ENCODE measurements around the gene SLC25A29.
A peak's percentile ranks its signal among the peaks of the same experiment; 100 is the strongest.

SLC25A29 gene

GRCh38 chr14:100305324-100306100 is 732 bp downstream of the SLC25A29 start:
- peak overlapping the region; percentile 83 for H3K27ac ChIP-seq
- POLR2A ChIA-PET (ENCODE audit: low non-redundant PET) = no interaction called here
- no peak for TF ChIP-seq CTCF (conservative IDR thresholded peaks at IDR 0.05; ENCODE audit: low read depth)
- CTCF ChIA-PET = interaction anchor here (1.2 to 1.7 kb wide), 3 partner anchors 21 to 72 kb away, joined by 4 to 7 read pairs (median 4); no protein-coding TSS in a partner anchor
- no peak for DNase-seq (ENCODE audit: low spot score)

- peak; percentile 53 for DNase-seq (ENCODE audit: low spot score)
- ChIA-PET CTCF (interaction anchor here (0.6 to 1.7 kb wide), 4 partner anchors 20 to 315 kb away, joined by 3 to 7 read pairs (median 4); no protein-coding TSS in a partner anchor), POLR2A (ENCODE audit: low non-redundant PET) (no interaction called here)
- TF ChIP-seq CTCF (conservative IDR thresholded peaks at IDR 0.05; ENCODE audit: low read depth) = no peak
- peak overlapping the region; percentile 83 for H3K27ac ChIP-seq
These were observed 1.4 kb downstream of the SLC25A29 start for GRCh38 chr14:100304825-100305323.

GRCh38 chr14:100303925-100304324 is 2.3 kb downstream of the SLC25A29 start:
- TF ChIP-seq CTCF (conservative IDR thresholded peaks at IDR 0.05; ENCODE audit: low read depth) = no peak
- ChIA-PET POLR2A (ENCODE audit: low non-redundant PET) (no interaction called here), CTCF (interaction anchor here (0.5 to 1.7 kb wide), 3 partner anchors 18 to 74 kb away, joined by 3 to 7 read pairs (median 4); no protein-coding TSS in a partner anchor)
- DNase-seq (ENCODE audit: low spot score) = no peak
- peak overlapping the region; percentile 83 for H3K27ac ChIP-seq

GRCh38 chr14:100303179-100303578 is 3.1 kb downstream of the SLC25A29 start:
- H3K27ac ChIP-seq = peak overlapping the region; percentile 83
- peak; percentile 54 for TF ChIP-seq CTCF (conservative IDR thresholded peaks at IDR 0.05; ENCODE audit: low read depth)
- ChIA-PET CTCF (interaction anchor here (0.5 to 1.5 kb wide), 5 partner anchors 17 to 281 kb away, joined by 3 to 7 read pairs (median 3); no protein-coding TSS in a partner anchor), POLR2A (ENCODE audit: low non-redundant PET) (no interaction called here)
- DNase-seq (ENCODE audit: low spot score) = no peak

GRCh38 chr14:100302616-100303015 is 3.6 kb downstream of the SLC25A29 start:
- ChIA-PET POLR2A (ENCODE audit: low non-redundant PET) (interaction anchor here (0.7 kb wide), 2 partner anchors 29 to 86 kb away, joined by 3 to 6 read pairs; no protein-coding TSS in a partner anchor), CTCF (interaction anchor here (0.6 to 1.5 kb wide), 3 partner anchors 17 to 38 kb away, joined by 3 to 7 read pairs (median 5); no protein-coding TSS in a partner anchor)
- DNase-seq (ENCODE audit: low spot score) = no peak
- no peak for TF ChIP-seq CTCF (conservative IDR thresholded peaks at IDR 0.05; ENCODE audit: low read depth)
- peak overlapping the region; percentile 32; the same call in 1 of the 2 replicates for H3K27ac ChIP-seq

- H3K27ac ChIP-seq = no peak overlapping the region
- no peak for DNase-seq (ENCODE audit: low spot score)
- TF ChIP-seq CTCF (conservative IDR thresholded peaks at IDR 0.05; ENCODE audit: low read depth) = no peak
- ChIA-PET POLR2A (ENCODE audit: low non-redundant PET) (no interaction called here), CTCF (interaction anchor here (0.6 to 1.2 kb wide), 2 partner anchors 79 to 346 kb away, joined by 4 to 6 read pairs; no protein-coding TSS in a partner anchor)
These were observed 7.0 kb downstream of the SLC25A29 start for GRCh38 chr14:100299238-100299560.
